HepG2 (cell line): ENCODE results near the gene MXRA8. TPM values are rescaled to one million over a fixed set of nuclear protein-coding genes. Genes with fewer than 3 reads are reported as not detected.

Source experiments
- ATAC-seq: fragments of 200-7000 bp; cut with Tn5 transposase; 3 replicates; pipeline ENCODE4 v1.9.1; 2020; ENCODE audit warnings: mild to moderate bottlenecking, moderate library complexity
- BruUV-seq: library from RNA; stranded (reverse); fragments of 400-500 nt; replicated peaks from 2 replicates; lab custom pipeline; 2021; lab: Mats Ljungman, UMichigan
- CTCF ChIA-PET: fragments of 300-600 bp; formaldehyde crosslinking; extraction: SDS; loops from one replicate; lab custom pipeline; 2021; ENCODE audit warnings: low total read pairs, inconsistent platforms, low intra/inter-chr PET ratio; lab: Yijun Ruan, JAX
- POLR2A ChIA-PET: fragments of 350-600 bp; sonication (Branson Sonifier 250); formaldehyde crosslinking; loops from one replicate; lab custom pipeline; 2020; ENCODE audit warnings: antibody characterized with exemption, inconsistent platforms; lab: Yijun Ruan, JAX
- DNase-seq: peaks from one replicate; pipeline ENCODE4 v3.0.0-alpha.2; 2015; ENCODE audit warnings: low spot score
- FAIRE-seq: peaks from 3 replicates; lab custom pipeline; 2011; peaks lifted over from hg19 to GRCh38; lab: Jason Lieb, UNC
- H2AFZ ChIP-seq: one replicate; pipeline ENCODE4 v1.6.1; 2011; ENCODE audit warnings: low read length, inconsistent platforms
- H3K27ac ChIP-seq: fragments of 300-600 bp; 3 replicates; pipeline ENCODE4 v1.8.0; 2011; ENCODE audit warnings: mixed run types, mild to moderate bottlenecking, mixed read lengths, low read length, inconsistent platforms; ENCODE audit not compliant: insufficient read depth; ENCODE audit errors: extremely low read length
- H3K27me3 ChIP-seq, 2 experiments: fragments of 200-600 bp in 1 of 2; 2 replicates in 1 of 2; 3 replicates in 1 of 2; pipeline versions ENCODE4 v1.6.0 to v1.8.0; 2011; ENCODE audit warnings: low read length in 2 of 2, mild to moderate bottlenecking in 2 of 2, moderate library complexity in 2 of 2, inconsistent platforms in 1 of 2; ENCODE audit not compliant: insufficient read depth in 2 of 2, control insufficient read depth in 1 of 2
- H3K36me3 ChIP-seq, 2 experiments: fragments of 200-600 bp in 1 of 2; replicated peaks in 1 of 2; 2 replicates in 1 of 2; 3 replicates in 1 of 2; pipeline versions ENCODE4 v1.5.1 to v1.8.0; 2011; ENCODE audit warnings: low read length in 2 of 2, inconsistent platforms in 1 of 2; ENCODE audit not compliant: insufficient read depth in 2 of 2, control insufficient read depth in 1 of 2
- H3K4me1 ChIP-seq: 2 replicates; pipeline ENCODE4 v1.5.1; 2012; ENCODE audit warnings: low read length, inconsistent platforms; ENCODE audit not compliant: insufficient read depth
- H3K4me2 ChIP-seq: 2 replicates; pipeline ENCODE4 v1.6.0; 2011; ENCODE audit warnings: low read depth, low read length, inconsistent platforms
- H3K4me3 ChIP-seq, 3 experiments: fragments of 200-600 bp in 1 of 3; sonication (generic), shearing (Covaris generic) in 1 of 3; replicated peaks in 1 of 3; 2 replicates each; pipeline ENCODE4 v1.5.1; 2011 to 2016; ENCODE audit warnings: low read length in 3 of 3, inconsistent platforms in 2 of 3, low read depth in 2 of 3, mild to moderate bottlenecking in 2 of 3, control low read depth in 1 of 3, mixed read lengths in 1 of 3; ENCODE audit not compliant: insufficient read depth in 1 of 3
- H3K79me2 ChIP-seq: one replicate; pipeline ENCODE4 v1.6.1; 2011; ENCODE audit warnings: low read length, inconsistent platforms; ENCODE audit not compliant: insufficient read depth
- H3K9ac ChIP-seq: 2 replicates; pipeline ENCODE4 v1.6.0; 2011; ENCODE audit warnings: mild to moderate bottlenecking, low read depth, low read length, inconsistent platforms; ENCODE audit not compliant: insufficient read depth
- H3K9me3 ChIP-seq: 2 replicates; pipeline ENCODE4 v1.5.1; 2012; ENCODE audit warnings: mild to moderate bottlenecking, low read length
- H4K20me1 ChIP-seq: 2 replicates; pipeline ENCODE4 v1.6.0; 2011; ENCODE audit warnings: inconsistent platforms, mild to moderate bottlenecking, low read length, moderate library complexity; ENCODE audit not compliant: insufficient read depth
- ATF2 ChIP-seq: sonication (generic); formaldehyde crosslinking; IDR thresholded peaks from 2 replicates; pipeline ENCODE4 v1.4.0; 2020; ENCODE audit warnings: missing genetic modification reagents
- BRF2 ChIP-seq: sonication (generic); formaldehyde crosslinking; IDR thresholded peaks from 2 replicates; pipeline ENCODE4 v1.8.1; 2022; ENCODE audit warnings: mild to moderate bottlenecking, missing genetic modification reagents
- ELF3 ChIP-seq: IDR thresholded peaks from 2 replicates; pipeline ENCODE4 v1.6.1; 2016; ENCODE audit warnings: missing genetic modification reagents, missing compliant biosample characterization
- FOXK1 ChIP-seq: sonication (generic); formaldehyde crosslinking; IDR thresholded peaks from 2 replicates; pipeline ENCODE4 v1.4.0; 2020; ENCODE audit warnings: low read depth, missing genetic modification reagents, borderline replicate concordance
- RXRA ChIP-seq: sonication (generic); formaldehyde crosslinking; IDR thresholded peaks from 2 replicates; pipeline ENCODE4 v1.5.1; 2020; ENCODE audit warnings: missing genetic modification reagents
- RXRB ChIP-seq: IDR thresholded peaks from 2 replicates; pipeline ENCODE4 v1.6.1; 2016; ENCODE audit warnings: borderline replicate concordance, missing genetic modification reagents, missing compliant biosample characterization
- TCF7 ChIP-seq: sonication (generic); IDR thresholded peaks from 2 replicates; pipeline ENCODE4 v1.6.1; 2016; ENCODE audit warnings: antibody characterized with exemption, low read depth
- TSC22D2 ChIP-seq: sonication (generic); formaldehyde crosslinking; IDR thresholded peaks from 2 replicates; pipeline ENCODE4 v1.5.1; 2020; ENCODE audit warnings: missing genetic modification reagents, mild to moderate bottlenecking, borderline replicate concordance
- ZBTB43 ChIP-seq: sonication (generic); formaldehyde crosslinking; conservative IDR thresholded peaks from 2 replicates; pipeline ENCODE4 v1.4.0; 2020; ENCODE audit warnings: missing genetic modification reagents
- ZBTB46 ChIP-seq: sonication (generic); formaldehyde crosslinking; IDR thresholded peaks from 2 replicates; pipeline ENCODE4 v1.4.0; 2020; ENCODE audit warnings: mild to moderate bottlenecking, missing genetic modification reagents, borderline replicate concordance
- ZFP41 ChIP-seq: sonication (generic); formaldehyde crosslinking; IDR thresholded peaks from 2 replicates; pipeline ENCODE4 v1.4.0; 2020; ENCODE audit warnings: mild to moderate bottlenecking, missing genetic modification reagents, borderline replicate concordance
- ZNF207 ChIP-seq: fragments of 450-650 bp; IDR thresholded peaks from 2 replicates; pipeline ENCODE4 v1.6.1; 2016; ENCODE audit warnings: antibody characterized with exemption, borderline replicate concordance
- ZNF547 ChIP-seq: sonication (generic); formaldehyde crosslinking; IDR thresholded peaks from 2 replicates; pipeline ENCODE4 v1.5.1; 2020; ENCODE audit warnings: mild to moderate bottlenecking, missing genetic modification reagents
- ZNF652 ChIP-seq: IDR thresholded peaks from 2 replicates; pipeline ENCODE4 v1.6.1; 2016; ENCODE audit warnings: low read depth, borderline replicate concordance
- ZNF7 ChIP-seq: IDR thresholded peaks from 2 replicates; pipeline ENCODE4 v1.6.1; 2016; ENCODE audit warnings: missing biosample characterization, missing genetic modification reagents
- ZNF891 ChIP-seq: sonication (generic); formaldehyde crosslinking; IDR thresholded peaks from 2 replicates; pipeline ENCODE4 v1.5.0; 2020; ENCODE audit warnings: mild to moderate bottlenecking, missing genetic modification reagents
- WGBS: methylation state at CpG from one replicate; pipeline ENCODE4 v1.1.6; 2017; ENCODE audit warnings: low lambda C conversion rate; 5-methylcytosine and 5-hydroxymethylcytosine counted together
- in situ Hi-C: cut with HindIII; loops from 2 replicates; pipeline ENCODE4 v1.10.0; 2017; ENCODE audit warnings: low pct_unique_long_range_greater_than_20kb; ENCODE audit not compliant: extremely low pct_ligation_motif_present
- intact Hi-C: fragments of 100-400 bp; cut with micrococcal nuclease; formaldehyde crosslinking; loops from one replicate; pipeline ENCODE4 v1.10.0; 2022; ENCODE audit not compliant: unreplicated experiment
- polyA plus RNA-seq, 8 experiments: library from polyadenylated mRNA; depleted of rRNA in 3 of 8; stranded (reverse) in 7 of 8; unstranded in 1 of 8; fragments of >200 nt; fragmentation: Illumina TruSeq in 4 of 8; extraction: Trizol in 4 of 8; gene quantifications; 2 replicates each; pipeline versions ENCODE4 v1.2.1 to v1.2.3, GENCODE V29; 2011 to 2016; ENCODE audit warnings: low read depth in 4 of 8, missing spikeins in 1 of 8, mixed read lengths in 1 of 8; ENCODE audit not compliant: insufficient read depth in 1 of 8
- total RNA-seq, 5 experiments: library from RNA; depleted of rRNA; stranded (reverse); fragments of >200 nt; fragmentation: Illumina TruSeq; extraction: Trizol; gene quantifications; 2 replicates each; pipeline ENCODE4 v1.2.3, GENCODE V29; 2016; ENCODE audit warnings: low read depth in 1 of 5

MXRA8 gene
- total and polyA plus RNA-seq, 2 of the 13 experiments (the other 11 are each of a cell fraction or from before 2014, with no cell fraction given), result 19.8 to 44.8 TPM

- no peak for ATAC-seq
- Histone ChIP-seq H3K9ac (peak overlapping the region; percentile 52; the same call in 1 of the 2 replicates), H3K4me1 (peaks cover 63% of the 10 kb centered on the region), H3K4me3 (no peak overlapping the region; a peak in 2 of 6 replicates), H4K20me1 (peaks cover 17% of the 10 kb centered on the region), H3K27ac (peak overlapping the region; percentile 85), H3K36me3 (peaks cover 8 to 36% of the 10 kb centered on the region in 2 experiments; a peak in 3 of 5 replicates), H3K27me3 (no peaks in the 10 kb centered on the region), H2AFZ (no peak overlapping the region), H3K9me3 (no peaks in the 10 kb centered on the region), H3K4me2 (peak overlapping the region; percentile 94; the same call in 1 of the 2 replicates), H3K79me2 (peaks cover 58% of the 10 kb centered on the region)
- FAIRE-seq, result no peak
- ChIA-PET POLR2A (interaction anchor here (0.9 to 12.4 kb wide), 10 partner anchors 14 to 103 kb away, joined by 3 to 355 read pairs (median 10); partner anchors contain the start of genes ANKRD65, MXRA8 and VWA1), CTCF (no interaction called here)
- intact Hi-C loops, result no loop called here
- DNase-seq, result peak; percentile 52
- in situ Hi-C loops, result loop anchor here (5.0 kb wide), 1 partner anchor 35 kb away; the partner anchor contains the start of gene VWA1
- 94% methylated on average over 18 of the region's 20 CpGs for WGBS
- BruUV-seq, result no TSS peak
- TF ChIP-seq ZNF652 (CRISPR knock-in tag), result no peak
- no peak; the same call in 1 of the 2 replicates for TF ChIP-seq FOXK1 (CRISPR knock-in tag)
- no peak for TF ChIP-seq RXRB (CRISPR knock-in tag)
- TF ChIP-seq TCF7, result no peak
- no peak for TF ChIP-seq ZNF547 (CRISPR knock-in tag)
- no peak for TF ChIP-seq TSC22D2 (CRISPR knock-in tag)
- no peak for TF ChIP-seq ZNF207
- TF ChIP-seq ELF3, result 0 out of 2 replicates have a peak, but pooled peaks have one; percentile 28
- peak; percentile 34; the same call in 1 of the 2 replicates for TF ChIP-seq RXRA (CRISPR knock-in tag)
- no peak for TF ChIP-seq ZFP41
- no peak for TF ChIP-seq ZNF7 (CRISPR knock-in tag)
- no peak for TF ChIP-seq BRF2 (CRISPR knock-in tag)
- no peak; the same call in 1 of the 2 replicates for TF ChIP-seq ZNF891 (CRISPR knock-in tag)
- TF ChIP-seq ZBTB43 (CRISPR knock-in tag), result no peak
- no peak for TF ChIP-seq ATF2
- TF ChIP-seq ZBTB46 (CRISPR knock-in tag), result no peak
Measured at GRCh38 chr1:1402072-1402900, 43.9 kb upstream of the MXRA8 start.
